Stimulated activated naive B cell treated with anti-CD40 and anti-IgM and Interleukin-4, amounts not matched to agents 10 μg/mL and 1 μg/mL and 100 μg/mL, for 72 hours (primary cell): Measurements from ENCODE around the gene NFIA.
"Not testable (repeated sequence)": the region's sequence is repeated elsewhere in the genome, so short reads cannot be mapped to it uniquely, and the experiment has no call there.

Source experiments
- ATAC-seq, 2 donors: fragments of 150-1000 bp; cut with Tn5 transposase; replicated peaks; 2 replicates each; pipeline ENCODE4 v1.10.0; 2021; ENCODE audit warnings: moderate library complexity in 1 of 2
- DNase-seq: peaks from one replicate; pipeline ENCODE4 v3.0.0; 2021
- H3K27ac Mint-ChIP-seq: one replicate; pipeline ENCODE4 v1.8.0; 2022; ENCODE audit warnings: mild to moderate bottlenecking, mixed read lengths
- H3K27me3 Mint-ChIP-seq, 2 donors: one replicate each; pipeline ENCODE4 v1.8.0; 2022; ENCODE audit warnings: mixed read lengths in 2 of 2
- H3K36me3 Mint-ChIP-seq, 2 donors: one replicate each; pipeline ENCODE4 v1.8.0; 2022; ENCODE audit warnings: mixed read lengths in 2 of 2, mild to moderate bottlenecking in 1 of 2
- H3K4me1 Mint-ChIP-seq, 2 donors: one replicate each; pipeline ENCODE4 v1.8.0; 2022; ENCODE audit warnings: mixed read lengths in 2 of 2, mild to moderate bottlenecking in 1 of 2
- H3K4me3 Mint-ChIP-seq, 2 donors: one replicate each; pipeline ENCODE4 v1.8.0; 2022; ENCODE audit warnings: mild to moderate bottlenecking in 2 of 2, mixed read lengths in 2 of 2, moderate library complexity in 1 of 2
- H3K9me3 Mint-ChIP-seq, 2 donors: one replicate each; pipeline ENCODE4 v1.8.0; 2022; ENCODE audit warnings: mixed read lengths in 2 of 2, mild to moderate bottlenecking in 1 of 2

Gene NFIA

DNA sequence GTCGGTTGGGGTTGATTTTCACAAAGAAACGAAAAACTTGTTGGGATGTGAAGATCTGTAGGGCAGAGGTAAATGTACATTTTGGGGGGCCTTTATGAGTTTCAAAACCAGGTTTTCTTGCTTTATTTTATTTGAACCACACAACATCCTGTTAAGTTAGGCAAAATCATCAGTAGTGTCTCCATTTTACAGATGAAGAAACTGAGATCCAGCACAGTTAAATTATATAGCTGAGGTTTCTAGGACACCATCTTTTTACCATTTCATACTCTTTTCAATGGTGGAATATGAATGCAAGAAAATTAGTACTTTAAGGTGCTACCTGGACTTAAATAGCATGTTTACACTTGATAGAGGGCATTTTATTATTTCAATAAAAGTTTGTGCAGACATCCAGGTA lies 187.7 kb downstream of the NFIA start:
- ATAC-seq (no peak), DNase-seq (no peak)
- no peaks in the 10 kb centered on the region for H3K36me3 Mint-ChIP-seq
- H3K27me3 Mint-ChIP-seq = no peaks in the 10 kb centered on the region
- H3K4me1 Mint-ChIP-seq = peaks cover 0 to 1% of the 10 kb centered on the region in 2 donors
- no peak overlapping the region for H3K4me3 Mint-ChIP-seq
- no peaks in the 10 kb centered on the region for H3K9me3 Mint-ChIP-seq
- H3K27ac Mint-ChIP-seq = no peak overlapping the region

DNA sequence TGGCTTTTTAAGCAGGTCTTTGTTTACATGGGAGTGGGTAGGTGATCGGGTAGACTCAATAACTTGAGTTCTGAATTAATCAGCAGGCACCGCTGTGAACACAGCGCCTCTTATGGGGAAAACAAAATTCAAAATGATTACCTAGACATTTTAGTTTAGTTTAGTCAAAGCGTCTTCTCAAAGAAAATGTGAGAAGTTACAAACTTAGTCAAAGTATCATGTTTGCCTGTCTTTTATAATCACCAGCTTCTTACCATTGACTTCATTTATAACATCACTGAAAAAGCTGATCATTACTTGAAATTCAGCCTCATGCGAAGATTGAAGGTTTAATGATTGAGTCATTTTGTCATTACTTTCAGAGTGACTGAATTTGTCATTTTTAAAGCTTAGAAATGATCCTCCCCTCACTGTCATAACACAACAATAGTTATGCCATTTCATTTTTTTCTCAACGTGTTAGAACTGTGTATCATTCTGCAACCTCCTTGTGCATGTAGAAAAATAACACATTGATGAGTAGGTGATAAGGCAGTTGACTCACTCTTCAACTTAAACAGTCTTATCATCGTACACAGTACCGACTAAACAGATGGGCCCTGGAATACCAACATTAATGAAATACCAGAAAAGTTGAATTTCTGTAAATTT lies 188.5 kb downstream of the NFIA start:
- DNase-seq = no peak

DNA sequence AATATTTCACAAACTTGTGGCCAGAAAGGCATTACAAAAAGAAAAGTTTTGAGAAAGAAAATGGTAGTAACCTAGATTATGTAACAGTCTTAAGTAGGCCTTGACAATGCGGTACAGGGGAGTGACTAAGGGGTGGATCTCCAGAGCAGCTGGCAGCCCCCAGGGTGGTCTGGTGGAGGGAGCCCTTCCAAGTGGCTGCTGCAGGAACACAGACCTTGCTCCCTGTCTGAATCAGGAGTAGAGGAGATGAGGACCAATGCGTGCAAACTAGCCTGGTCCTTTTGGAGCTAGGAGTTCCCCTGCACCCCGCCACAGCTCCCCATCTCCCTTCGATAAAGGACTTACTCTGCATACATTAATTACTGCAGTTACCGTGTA lies 189.0 kb downstream of the NFIA start:
- no peak overlapping the region for H3K27ac Mint-ChIP-seq
- H3K27me3 Mint-ChIP-seq = no peaks in the 10 kb centered on the region
- no peaks in the 10 kb centered on the region for H3K9me3 Mint-ChIP-seq
- DNase-seq (no peak), ATAC-seq (no peak)
- no peak overlapping the region for H3K4me3 Mint-ChIP-seq
- peaks cover 0 to 1% of the 10 kb centered on the region in 2 donors for H3K4me1 Mint-ChIP-seq
- H3K36me3 Mint-ChIP-seq = no peaks in the 10 kb centered on the region

More for the DNA sequence above, 188.5 kb downstream of the NFIA start:
- H3K9me3 Mint-ChIP-seq = no peaks in the 10 kb centered on the region
- H3K27ac Mint-ChIP-seq = no peak overlapping the region
- H3K4me1 Mint-ChIP-seq = peaks cover 0 to 1% of the 10 kb centered on the region in 2 donors
- no peaks in the 10 kb centered on the region for H3K36me3 Mint-ChIP-seq
- no peak overlapping the region for H3K4me3 Mint-ChIP-seq
- no peaks in the 10 kb centered on the region for H3K27me3 Mint-ChIP-seq
- no peak for ATAC-seq

- no peak overlapping the region for H3K27ac Mint-ChIP-seq
Observed at GRCh38 chr1:61273167-61273705, 190.9 kb downstream of the NFIA start.

GRCh38 chr1:61273861-61274260 lies 191.5 kb downstream of the NFIA start:
- H3K9me3 Mint-ChIP-seq = no peaks in the 10 kb centered on the region
- ATAC-seq (no peak), DNase-seq (no peak)
- no peaks in the 10 kb centered on the region for H3K4me1 Mint-ChIP-seq
- H3K27me3 Mint-ChIP-seq = no peaks in the 10 kb centered on the region
- H3K27ac Mint-ChIP-seq = no peak overlapping the region
- H3K4me3 Mint-ChIP-seq = no peak overlapping the region
- no peaks in the 10 kb centered on the region for H3K36me3 Mint-ChIP-seq

More at GRCh38 chr1:61273167-61273705, 190.9 kb downstream of the NFIA start:
- DNase-seq (no peak), ATAC-seq (no peak)
- Mint-ChIP-seq H3K27me3 (no peaks in the 10 kb centered on the region), H3K36me3 (no peaks in the 10 kb centered on the region), H3K9me3 (no peaks in the 10 kb centered on the region), H3K4me1 (peaks cover 0 to 1% of the 10 kb centered on the region in 2 donors), H3K4me3 (no peak overlapping the region)

GRCh38 chr1:61274939-61275338 lies 192.6 kb downstream of the NFIA start:
- DNase-seq (no peak), ATAC-seq (no peak)
- Mint-ChIP-seq H3K4me3 (no peak overlapping the region), H3K36me3 (no peaks in the 10 kb centered on the region), H3K27me3 (no peaks in the 10 kb centered on the region), H3K4me1 (peaks cover 4 to 10% of the 10 kb centered on the region in 2 donors), H3K9me3 (no peaks in the 10 kb centered on the region), H3K27ac (no peak overlapping the region)

- H3K27me3 Mint-ChIP-seq = no peaks in the 10 kb centered on the region
- H3K36me3 Mint-ChIP-seq = no peaks in the 10 kb centered on the region
- H3K4me3 Mint-ChIP-seq = no peak overlapping the region
- peaks cover 7 to 15% of the 10 kb centered on the region in 2 donors for H3K4me1 Mint-ChIP-seq
- H3K27ac Mint-ChIP-seq = no peak overlapping the region
- DNase-seq (no peak), ATAC-seq (no peak)
- H3K9me3 Mint-ChIP-seq = no peaks in the 10 kb centered on the region
Observed at GRCh38 chr1:61276246-61276645, 193.9 kb downstream of the NFIA start.

DNA sequence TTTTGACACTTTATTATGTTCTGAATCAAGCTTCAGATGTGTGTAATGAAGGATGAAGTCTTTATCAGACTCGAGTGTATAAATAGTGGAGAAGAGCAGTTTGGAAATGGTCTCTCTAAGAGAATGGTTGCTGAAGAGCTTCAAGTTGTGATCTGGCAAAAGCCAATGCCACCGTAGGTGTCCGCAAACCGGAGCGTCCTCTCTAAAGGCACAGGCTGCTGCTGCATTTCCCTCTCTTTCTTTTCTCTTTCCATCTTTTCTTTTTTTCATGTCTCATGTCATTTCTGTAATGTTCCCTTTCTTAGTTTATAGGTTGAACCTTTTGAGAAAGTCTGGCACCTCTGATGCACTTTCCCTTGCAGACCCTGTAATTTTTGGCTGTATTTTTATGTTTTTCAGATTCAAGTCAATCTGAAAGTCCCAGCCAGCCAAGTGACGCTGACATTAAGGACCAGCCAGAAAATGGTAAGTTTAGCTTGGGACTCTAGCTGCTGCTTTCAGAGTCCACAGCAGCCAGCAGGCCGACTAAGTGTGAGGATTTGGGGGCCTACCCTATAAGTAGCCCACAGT lies 194.8 kb downstream of the NFIA start:
- no peaks in the 10 kb centered on the region for H3K27me3 Mint-ChIP-seq
- no peaks in the 10 kb centered on the region for H3K9me3 Mint-ChIP-seq
- no peak overlapping the region for H3K27ac Mint-ChIP-seq
- no peak overlapping the region for H3K4me3 Mint-ChIP-seq
- no peaks in the 10 kb centered on the region for H3K36me3 Mint-ChIP-seq
- DNase-seq (no peak), ATAC-seq (no peak)
- peaks cover 7 to 15% of the 10 kb centered on the region in 2 donors for H3K4me1 Mint-ChIP-seq

DNA sequence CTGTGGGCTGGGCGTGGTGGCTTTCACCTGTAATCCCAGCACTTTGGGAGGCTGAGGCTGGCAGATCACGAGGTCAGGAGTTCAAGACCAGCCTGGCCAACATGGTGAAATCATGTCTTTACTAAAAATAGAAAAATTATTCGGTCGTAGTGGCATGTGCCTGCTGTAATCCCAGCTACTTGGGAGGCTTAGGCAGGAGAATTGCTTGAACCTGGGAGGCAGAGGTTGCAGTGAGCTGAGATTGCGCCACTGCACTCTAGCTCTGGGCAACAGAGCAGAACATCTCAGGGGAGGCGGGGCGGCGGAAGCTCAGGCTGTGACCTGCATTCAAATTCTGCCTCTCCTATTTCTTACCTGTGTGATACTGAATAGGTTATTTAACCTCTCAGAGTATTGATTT lies 196.1 kb downstream of the NFIA start:
- H3K27me3 Mint-ChIP-seq, DNase-seq, ATAC-seq, H3K4me3 Mint-ChIP-seq, H3K36me3 Mint-ChIP-seq, H3K9me3 Mint-ChIP-seq, H3K27ac Mint-ChIP-seq: not testable (repeated sequence)
- H3K4me1 Mint-ChIP-seq = peaks cover 7 to 15% of the 10 kb centered on the region in 2 donors

- no peaks in the 10 kb centered on the region for H3K27me3 Mint-ChIP-seq
- no peaks in the 10 kb centered on the region for H3K9me3 Mint-ChIP-seq
- ATAC-seq (no peak), DNase-seq (no peak)
- no peaks in the 10 kb centered on the region for H3K36me3 Mint-ChIP-seq
- H3K27ac Mint-ChIP-seq = no peak overlapping the region
- peak overlapping the region in 1 of 2 donors; percentile 20 for H3K4me3 Mint-ChIP-seq
- H3K4me1 Mint-ChIP-seq = peaks cover 7 to 18% of the 10 kb centered on the region in 2 donors
Observed at GRCh38 chr1:61278966-61279365, 196.6 kb downstream of the NFIA start.

GRCh38 chr1:61279570-61279969 lies 197.2 kb downstream of the NFIA start:
- Mint-ChIP-seq H3K27me3 (no peaks in the 10 kb centered on the region), H3K4me3 (peak overlapping the region in 1 of 2 donors; percentile 20), H3K27ac (no peak overlapping the region), H3K36me3 (no peaks in the 10 kb centered on the region), H3K4me1 (peaks cover 7 to 24% of the 10 kb centered on the region in 2 donors), H3K9me3 (no peaks in the 10 kb centered on the region)
- no peak for DNase-seq
- ATAC-seq = peak in 1 of 2 donors; percentile 23

GRCh38 chr1:61280452-61280851 lies 198.1 kb downstream of the NFIA start:
- Mint-ChIP-seq H3K27me3 (no peaks in the 10 kb centered on the region), H3K4me1 (peaks cover 7 to 24% of the 10 kb centered on the region in 2 donors), H3K9me3 (no peaks in the 10 kb centered on the region), H3K27ac (no peak overlapping the region), H3K36me3 (no peaks in the 10 kb centered on the region), H3K4me3 (no peak overlapping the region)
- ATAC-seq (no peak), DNase-seq (no peak)

DNA sequence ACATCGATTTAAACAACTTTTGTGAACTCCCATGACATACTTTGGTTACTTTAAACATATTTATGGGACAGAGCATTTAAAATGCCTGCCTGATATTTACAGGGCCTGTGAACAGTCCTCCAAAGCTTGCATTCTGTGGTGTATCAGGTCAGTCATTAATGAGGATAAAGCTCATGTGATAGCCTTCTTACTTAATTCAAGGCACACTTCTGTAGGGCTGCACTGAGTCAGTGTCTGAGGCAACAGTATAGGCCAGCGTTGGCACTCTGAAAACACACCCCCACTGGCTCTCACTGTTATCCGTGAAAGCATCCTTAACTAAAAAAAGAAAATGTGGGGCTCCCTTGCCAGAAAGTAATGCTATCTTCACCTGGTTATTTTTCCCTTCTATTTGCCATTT lies 200.0 kb downstream of the NFIA start:
- Mint-ChIP-seq H3K27me3 (no peaks in the 10 kb centered on the region), H3K27ac (no peak overlapping the region), H3K9me3 (no peaks in the 10 kb centered on the region), H3K4me3 (no peak overlapping the region), H3K4me1 (peaks cover 7 to 24% of the 10 kb centered on the region in 2 donors), H3K36me3 (no peaks in the 10 kb centered on the region)
- ATAC-seq = no peak
- DNase-seq = no peak

DNA sequence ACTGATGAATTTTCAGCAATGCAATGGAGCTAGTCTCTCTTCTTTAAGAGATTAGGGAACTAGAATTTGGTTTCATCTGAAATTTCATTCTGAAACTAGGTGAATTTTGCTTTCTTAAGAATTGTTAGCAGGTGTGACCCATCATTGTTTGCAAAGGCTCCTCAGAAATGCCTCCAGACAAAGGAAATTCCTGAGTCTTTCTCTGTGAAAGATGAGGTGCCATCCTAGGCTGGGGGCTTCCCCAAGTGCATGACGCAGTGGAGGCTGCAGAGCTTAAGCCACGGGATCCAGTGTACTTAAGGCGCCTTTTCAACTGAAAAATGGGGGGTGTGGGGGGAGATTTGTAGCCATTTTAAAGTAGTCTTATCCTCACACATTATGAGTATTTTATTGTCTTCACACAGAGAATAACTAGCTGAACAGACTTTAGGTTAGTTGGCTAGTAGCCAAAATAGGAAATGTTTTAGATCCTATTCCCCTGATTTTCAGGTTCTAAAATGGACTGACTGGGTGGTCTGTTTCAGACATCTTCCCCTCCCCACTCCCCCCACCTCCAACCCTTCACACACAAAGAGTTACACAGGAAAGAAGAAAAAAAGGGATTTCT lies 202.0 kb downstream of the NFIA start:
- ATAC-seq (peak; percentile 75 to 84), DNase-seq (peak; percentile 3)
- H3K36me3 Mint-ChIP-seq = no peaks in the 10 kb centered on the region
- peaks cover 0 to 5% of the 10 kb centered on the region in 2 donors for H3K27me3 Mint-ChIP-seq
- peaks cover 0 to 2% of the 10 kb centered on the region in 2 donors for H3K9me3 Mint-ChIP-seq
- H3K27ac Mint-ChIP-seq = no peak overlapping the region
- H3K4me3 Mint-ChIP-seq = no peak overlapping the region
- peaks cover 7 to 20% of the 10 kb centered on the region in 2 donors for H3K4me1 Mint-ChIP-seq

DNA sequence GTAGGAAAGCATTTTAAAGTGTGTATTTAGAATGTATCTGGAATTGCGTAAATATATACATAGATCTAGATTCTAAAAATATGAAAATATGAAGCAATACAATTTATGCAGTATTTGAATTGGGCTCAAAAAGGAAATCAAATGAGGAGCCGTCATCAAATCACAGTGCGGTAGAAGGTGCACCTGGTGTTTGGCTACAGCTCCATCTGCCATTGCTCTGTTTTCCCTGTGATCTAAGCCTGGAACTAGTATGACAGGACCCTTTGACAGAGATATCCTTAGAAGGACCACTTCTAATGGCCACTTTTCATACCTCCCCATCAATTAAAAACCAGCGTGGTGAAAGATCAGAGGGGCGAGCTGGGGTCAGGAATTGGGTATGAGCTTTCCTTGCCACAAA lies 202.6 kb downstream of the NFIA start:
- Mint-ChIP-seq H3K4me1 (peaks cover 3 to 14% of the 10 kb centered on the region in 2 donors), H3K27ac (no peak overlapping the region), H3K27me3 (peaks cover 0 to 5% of the 10 kb centered on the region in 2 donors), H3K4me3 (no peak overlapping the region), H3K36me3 (no peaks in the 10 kb centered on the region), H3K9me3 (peaks cover 0 to 2% of the 10 kb centered on the region in 2 donors)
- DNase-seq = no peak
- ATAC-seq = no peak
